Vagina (tissue), 2 donors: ENCODE data around the gene STIM1. TPM values are rescaled to one million over a fixed set of nuclear protein-coding genes. Genes with fewer than 3 reads are reported as not detected.
"Not testable (repeated sequence)": the region's sequence is repeated elsewhere in the genome, so short reads cannot be mapped to it uniquely, and the experiment has no call there.

Experiments used
- DNase-seq, 2 donors: peaks; one replicate each; pipeline ENCODE4 v3.0.0-alpha.2; 2017; ENCODE audit errors: extremely low spot score in 2 of 2
- H3K27ac ChIP-seq: fragments of 200-600 bp; sonication (generic); one replicate; pipeline ENCODE4 v1.5.1; 2019
- H3K27me3 ChIP-seq: fragments of 200-600 bp; sonication (generic); one replicate; pipeline ENCODE4 v1.5.1; 2019
- H3K36me3 ChIP-seq, 2 donors: fragments of 200-600 bp; sonication (generic); one replicate each; pipeline ENCODE4 v1.5.1; 2017 to 2019
- H3K4me1 ChIP-seq: fragments of 200-600 bp; sonication (generic); one replicate; pipeline ENCODE4 v1.5.1; 2019
- H3K4me3 ChIP-seq, 2 donors: fragments of 200-600 bp; sonication (generic); 1 replicate in 1 of 2; 2 replicates in 1 of 2; pipeline ENCODE4 v1.5.1; 2016 to 2019
- H3K9me3 ChIP-seq: fragments of 200-600 bp; sonication (generic); one replicate; pipeline ENCODE4 v1.5.1; 2019
- POLR2A ChIP-seq, 2 donors: fragments of 450-650 bp; IDR thresholded peaks; one replicate each; pipeline ENCODE4 v1.6.1; 2017; ENCODE audit warnings: antibody characterized with exemption in 2 of 2, mild to moderate bottlenecking in 2 of 2, moderate library complexity in 2 of 2
- POLR2AphosphoS5 ChIP-seq, 2 donors: sonication (generic); formaldehyde crosslinking; IDR thresholded peaks; one replicate each; pipeline ENCODE4 v1.9.0; 2017; ENCODE audit warnings: antibody characterized with exemption in 2 of 2, mild to moderate bottlenecking in 2 of 2, low read depth in 1 of 2; ENCODE audit not compliant: insufficient read depth in 1 of 2
- intact Hi-C: fragments of 100-400 bp; cut with DNase I; formaldehyde crosslinking; loops from one replicate; pipeline ENCODE4 v1.15.1; 2023
- total RNA-seq: library from RNA; depleted of rRNA; stranded (reverse); fragments of >200 nt; gene quantifications from one replicate; pipeline ENCODE4 v1.2.3, GENCODE V29; 2016
- TF ChIP-seq, protein P1 (sequence below), 3 experiments: fragments of 450-650 bp in 2 of 3; fragments of 200-600 bp in 1 of 3; sonication (generic) in 1 of 3; IDR thresholded peaks; one replicate each; pipeline ENCODE4 v1.5.1; 2017 to 2019; ENCODE audit warnings: antibody characterized with exemption in 3 of 3, mild to moderate bottlenecking in 2 of 3, moderate library complexity in 2 of 3

The STIM1 gene
- total RNA-seq, 1 donor from 2014 or later, result 68.8 TPM

DNA sequence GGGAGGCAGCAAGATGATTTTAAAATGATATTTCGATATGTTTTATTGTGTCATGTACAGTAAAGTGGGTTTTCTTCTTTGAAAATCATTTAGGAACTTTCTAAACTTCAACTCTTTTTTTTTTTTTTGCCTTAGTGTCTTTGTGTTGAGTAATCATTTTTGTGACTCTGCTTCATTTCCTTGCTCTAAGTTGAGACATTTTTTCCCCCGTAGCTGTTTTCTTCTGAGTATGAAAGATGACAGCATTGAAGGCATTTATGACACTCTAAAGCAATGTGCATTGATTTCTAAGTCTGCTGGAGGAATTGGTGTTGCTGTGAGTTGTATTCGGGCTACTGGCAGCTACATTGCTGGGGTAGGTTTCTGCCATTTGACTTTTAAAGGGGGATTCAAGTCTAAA, 262.6 kb downstream of the STIM1 start:
- intact Hi-C loops, result no loop called here
- H3K27ac ChIP-seq, result no peak overlapping the region
- peaks cover 0 to 71% of the 10 kb centered on the region in 2 donors for H3K36me3 ChIP-seq
- no peak for DNase-seq
- TF ChIP-seq, protein P1, sequence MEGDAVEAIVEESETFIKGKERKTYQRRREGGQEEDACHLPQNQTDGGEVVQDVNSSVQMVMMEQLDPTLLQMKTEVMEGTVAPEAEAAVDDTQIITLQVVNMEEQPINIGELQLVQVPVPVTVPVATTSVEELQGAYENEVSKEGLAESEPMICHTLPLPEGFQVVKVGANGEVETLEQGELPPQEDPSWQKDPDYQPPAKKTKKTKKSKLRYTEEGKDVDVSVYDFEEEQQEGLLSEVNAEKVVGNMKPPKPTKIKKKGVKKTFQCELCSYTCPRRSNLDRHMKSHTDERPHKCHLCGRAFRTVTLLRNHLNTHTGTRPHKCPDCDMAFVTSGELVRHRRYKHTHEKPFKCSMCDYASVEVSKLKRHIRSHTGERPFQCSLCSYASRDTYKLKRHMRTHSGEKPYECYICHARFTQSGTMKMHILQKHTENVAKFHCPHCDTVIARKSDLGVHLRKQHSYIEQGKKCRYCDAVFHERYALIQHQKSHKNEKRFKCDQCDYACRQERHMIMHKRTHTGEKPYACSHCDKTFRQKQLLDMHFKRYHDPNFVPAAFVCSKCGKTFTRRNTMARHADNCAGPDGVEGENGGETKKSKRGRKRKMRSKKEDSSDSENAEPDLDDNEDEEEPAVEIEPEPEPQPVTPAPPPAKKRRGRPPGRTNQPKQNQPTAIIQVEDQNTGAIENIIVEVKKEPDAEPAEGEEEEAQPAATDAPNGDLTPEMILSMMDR (IDR thresholded peaks at IDR 0.05), result no peak
- TF ChIP-seq POLR2AphosphoS5 (IDR thresholded peaks at IDR 0.05; ENCODE audit: insufficient read depth in 1 of 2, low read depth in 1 of 2) (no peak), POLR2A (IDR thresholded peaks at IDR 0.05) (no peak)
- H3K27me3 ChIP-seq, result no peaks in the 10 kb centered on the region
- no peaks in the 10 kb centered on the region for H3K9me3 ChIP-seq
- no peak overlapping the region for H3K4me3 ChIP-seq
- H3K4me1 ChIP-seq, result no peaks in the 10 kb centered on the region

GRCh38 chr11:4123218-4123617, 267.8 kb downstream of the STIM1 start:
- peaks cover 0 to 79% of the 10 kb centered on the region in 2 donors for H3K36me3 ChIP-seq

DNA sequence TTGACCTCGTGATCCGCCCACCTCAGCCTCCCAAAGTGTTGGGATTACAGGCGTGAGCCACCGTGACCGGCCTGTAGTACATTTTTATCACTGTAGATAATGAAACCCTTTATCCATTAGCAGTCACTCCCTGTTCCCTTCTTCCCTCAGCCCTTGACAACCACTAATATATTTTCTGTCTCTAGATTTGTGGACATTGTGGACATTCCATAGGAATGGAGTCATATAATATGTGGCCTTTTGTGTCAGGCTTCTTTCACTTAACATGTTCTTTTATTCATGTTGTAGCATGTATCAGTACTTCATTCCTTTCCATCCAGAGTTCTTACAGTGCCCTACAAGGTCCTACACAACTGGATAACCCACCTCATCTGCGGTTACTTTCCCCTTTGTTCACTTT, 269.7 kb downstream of the STIM1 start:
- DNase-seq, result no peak
- no peaks in the 10 kb centered on the region for H3K9me3 ChIP-seq
- H3K4me1 ChIP-seq, result no peaks in the 10 kb centered on the region
- intact Hi-C loops, result no loop called here
- no peak overlapping the region for H3K4me3 ChIP-seq
- H3K27ac ChIP-seq, result no peak overlapping the region
- no peak for TF ChIP-seq POLR2AphosphoS5 (IDR thresholded peaks at IDR 0.05; ENCODE audit: insufficient read depth in 1 of 2, low read depth in 1 of 2)
- no peak for TF ChIP-seq POLR2A (IDR thresholded peaks at IDR 0.05)
- TF ChIP-seq, protein P1 (IDR thresholded peaks at IDR 0.05), result no peak
- no peaks in the 10 kb centered on the region for H3K27me3 ChIP-seq
- peaks cover 0 to 75% of the 10 kb centered on the region in 2 donors for H3K36me3 ChIP-seq

More at GRCh38 chr11:4123218-4123617, 267.8 kb downstream of the STIM1 start:
- no peak overlapping the region for H3K27ac ChIP-seq
- intact Hi-C loops, result no loop called here
- H3K27me3 ChIP-seq, result no peaks in the 10 kb centered on the region
- no peak for DNase-seq
- no peaks in the 10 kb centered on the region for H3K4me1 ChIP-seq
- no peaks in the 10 kb centered on the region for H3K9me3 ChIP-seq
- no peak overlapping the region for H3K4me3 ChIP-seq
- no peak for TF ChIP-seq POLR2AphosphoS5 (IDR thresholded peaks at IDR 0.05; ENCODE audit: insufficient read depth in 1 of 2, low read depth in 1 of 2)
- no peak for TF ChIP-seq POLR2A (IDR thresholded peaks at IDR 0.05)
- TF ChIP-seq, protein P1 (IDR thresholded peaks at IDR 0.05), result no peak

- Histone ChIP-seq H3K9me3 (no peaks in the 10 kb centered on the region), H3K27ac (no peak overlapping the region), H3K27me3 (no peaks in the 10 kb centered on the region), H3K4me1 (no peaks in the 10 kb centered on the region), H3K4me3 (no peak overlapping the region), H3K36me3 (peaks cover 0 to 60% of the 10 kb centered on the region in 2 donors)
- intact Hi-C loops, result no loop called here
- TF ChIP-seq POLR2AphosphoS5 (IDR thresholded peaks at IDR 0.05; ENCODE audit: insufficient read depth in 1 of 2, low read depth in 1 of 2) (no peak), POLR2A (IDR thresholded peaks at IDR 0.05) (no peak)
- TF ChIP-seq, protein P1 (IDR thresholded peaks at IDR 0.05), result no peak
- no peak for DNase-seq
Measured at GRCh38 chr11:4127357-4127756, 271.9 kb downstream of the STIM1 start.

GRCh38 chr11:4130219-4130618, 274.8 kb downstream of the STIM1 start:
- H3K27ac ChIP-seq, DNase-seq, H3K9me3 ChIP-seq, H3K4me1 ChIP-seq, intact Hi-C loops, H3K4me3 ChIP-seq, H3K27me3 ChIP-seq: not testable (repeated sequence)
- H3K36me3 ChIP-seq, result peaks cover 0 to 52% of the 10 kb centered on the region in 2 donors
